HG03378 (cell line): ENCODE results near the gene PHKB.

ENCODE experiments used
- ATAC-seq: cut with Tn5 transposase; IDR thresholded peaks from one replicate; pipeline ENCODE4 v1.9.1; 2021; ENCODE audit warnings: mild to moderate bottlenecking, moderate library complexity; ENCODE audit not compliant: unreplicated experiment

Gene PHKB

GRCh38 chr16:47612711-47613110, 151.6 kb downstream of the PHKB start:
- no peak for ATAC-seq

DNA sequence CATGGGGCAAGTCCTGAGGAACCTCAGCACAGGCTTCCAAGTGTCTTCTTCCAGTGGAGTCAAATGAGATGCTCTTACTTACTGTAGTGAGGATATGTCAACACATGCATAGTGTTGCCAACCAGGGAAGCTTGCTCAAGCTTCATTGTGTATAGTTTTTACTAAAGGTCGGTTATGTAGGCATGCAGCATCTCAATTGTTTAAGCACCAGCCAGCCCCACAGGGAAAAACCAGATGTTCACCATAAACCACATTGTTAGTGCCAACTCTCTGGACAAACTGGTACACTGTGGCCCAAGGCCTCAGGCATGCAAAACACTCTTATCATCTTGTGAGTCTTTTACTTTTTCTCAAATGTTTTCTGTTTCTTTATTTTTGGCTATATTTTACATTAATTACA, 152.1 kb downstream of the PHKB start:
- no peak for ATAC-seq

DNA sequence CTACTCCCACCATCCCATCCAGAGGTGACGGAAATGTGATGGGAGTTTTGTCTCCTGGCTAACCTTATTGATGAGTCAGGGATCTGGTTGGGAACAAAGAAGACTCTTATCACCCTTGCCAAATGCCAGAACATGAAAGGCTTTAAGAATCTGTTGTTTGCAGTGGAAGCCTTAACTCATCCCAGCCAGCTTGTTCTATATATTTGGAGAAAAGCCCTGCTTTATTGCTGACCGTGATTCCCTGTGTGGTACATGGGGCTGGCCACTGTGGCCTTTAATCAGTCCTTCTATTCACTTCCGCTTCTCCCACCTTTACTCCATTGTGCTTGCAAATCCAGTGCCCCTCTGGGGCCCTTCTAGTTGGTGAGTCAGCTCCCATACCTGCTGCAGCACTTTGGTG, 156.6 kb downstream of the PHKB start:
- no peak for ATAC-seq

DNA sequence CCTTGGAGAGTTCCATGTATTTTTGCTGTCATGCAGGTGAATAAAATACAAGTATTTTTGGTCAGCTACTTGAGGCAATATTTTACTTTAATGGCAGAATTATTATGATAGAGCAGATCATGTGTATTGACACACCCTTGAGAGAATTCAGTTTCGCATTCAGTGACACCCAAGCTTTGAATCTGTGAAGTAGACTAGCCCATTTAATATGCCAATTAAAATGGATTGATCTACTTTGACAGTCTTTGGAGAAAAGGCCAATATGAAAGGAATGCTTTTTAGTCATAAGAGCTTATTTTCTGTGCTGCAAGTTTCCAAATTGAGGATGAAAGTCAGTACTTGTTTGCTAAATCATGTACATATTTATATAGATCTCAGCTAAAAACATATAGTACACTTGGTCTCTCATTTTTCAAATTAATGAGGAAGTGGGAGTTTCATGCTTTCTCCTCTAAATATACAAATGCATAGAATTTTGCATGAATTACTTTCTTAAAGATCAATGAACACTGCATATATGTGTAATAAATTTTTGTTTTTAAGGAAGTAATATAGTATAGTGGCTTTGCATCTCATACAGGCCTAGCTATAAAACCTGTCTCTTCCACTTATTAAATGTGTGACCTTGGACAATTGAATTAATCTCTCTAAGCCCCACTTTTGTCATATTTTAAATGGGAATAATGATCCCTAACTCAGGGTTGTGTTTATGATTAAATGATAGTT, 161.5 kb downstream of the PHKB start:
- no peak for ATAC-seq

DNA sequence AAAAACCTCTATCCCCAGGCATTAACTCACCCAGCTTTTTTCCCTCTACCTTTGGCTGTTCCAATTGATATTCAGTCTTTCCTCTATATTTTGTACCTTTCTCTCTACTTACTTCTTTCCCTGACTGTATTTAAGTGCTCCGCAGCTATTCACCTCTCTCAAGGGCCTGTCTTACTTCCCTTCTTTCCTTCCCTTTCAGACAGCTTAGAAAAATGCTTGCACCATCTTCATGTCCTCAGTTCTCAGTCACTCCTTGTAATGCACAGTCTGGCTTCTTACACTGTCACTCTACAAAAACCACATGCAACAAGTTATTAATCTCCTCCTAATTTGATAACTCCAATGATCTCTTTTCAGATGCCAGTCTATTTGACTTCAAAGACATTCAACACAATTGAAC, 163.4 kb downstream of the PHKB start:
- no peak for ATAC-seq

- no peak for ATAC-seq
These were observed 164.0 kb downstream of the PHKB start for GRCh38 chr16:47625115-47625567.

DNA sequence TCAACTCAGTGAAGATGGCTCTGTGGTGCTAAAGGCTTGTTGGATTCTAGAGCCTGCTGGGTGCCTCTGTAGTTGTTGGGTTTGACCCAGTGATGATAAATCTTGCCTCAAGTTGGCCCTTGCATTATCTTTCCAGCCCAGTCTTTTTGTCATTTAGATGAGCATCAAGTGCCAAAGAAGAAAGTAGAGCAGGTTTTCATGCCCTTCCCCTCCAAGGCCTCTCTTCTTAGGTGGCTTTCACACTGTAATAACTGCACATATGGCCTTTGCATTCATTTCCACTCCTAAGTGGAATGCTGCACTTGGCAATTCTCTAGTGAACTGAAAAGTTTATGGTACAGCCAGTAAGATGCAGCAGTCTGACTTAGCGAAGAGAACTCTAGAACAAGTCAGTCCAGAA, 165.1 kb downstream of the PHKB start:
- no peak for ATAC-seq

- ATAC-seq, result no peak
These were observed 166.0 kb downstream of the PHKB start for GRCh38 chr16:47627085-47627639.

GRCh38 chr16:47627721-47628120, 166.6 kb downstream of the PHKB start:
- no peak for ATAC-seq

DNA sequence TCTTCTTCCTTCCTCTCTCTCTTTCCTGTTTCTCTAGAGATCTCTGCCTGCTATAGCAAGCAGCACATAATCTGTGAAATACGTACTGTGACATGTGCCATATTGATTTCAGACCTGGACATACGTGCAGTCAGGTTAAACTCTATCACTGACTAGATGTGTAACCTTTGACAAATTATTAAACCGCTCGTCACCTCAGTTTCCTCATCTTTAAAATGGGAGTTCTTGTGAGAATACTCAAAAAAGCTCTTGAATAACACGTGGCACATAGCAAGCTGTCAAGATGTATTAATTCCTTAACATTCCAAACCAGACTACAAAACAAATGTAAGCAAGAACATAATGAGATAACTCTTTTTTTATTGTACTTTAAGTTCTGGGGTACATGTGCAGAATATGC, 170.0 kb downstream of the PHKB start:
- no peak for ATAC-seq

DNA sequence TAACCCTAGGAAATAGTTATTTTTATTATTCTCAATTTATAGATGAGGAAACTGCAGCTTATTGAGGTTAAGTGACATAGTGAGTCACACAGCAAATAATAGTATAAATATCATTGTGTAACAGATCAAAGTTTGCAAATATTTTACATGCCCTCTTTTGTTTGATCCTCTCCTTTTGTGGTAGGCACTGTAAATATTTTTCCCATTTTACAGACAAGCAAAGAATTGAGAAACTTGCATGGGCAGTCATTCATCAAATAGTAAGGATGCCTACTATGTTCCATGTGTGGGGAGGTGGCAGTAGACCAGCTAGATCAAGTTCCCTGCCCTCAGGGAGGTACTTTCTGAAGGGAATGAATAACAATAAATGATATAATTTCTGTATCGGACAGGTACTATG, 173.0 kb downstream of the PHKB start:
- no peak for ATAC-seq

- ATAC-seq, result no peak
These were observed 173.6 kb downstream of the PHKB start for GRCh38 chr16:47634727-47635126.

DNA sequence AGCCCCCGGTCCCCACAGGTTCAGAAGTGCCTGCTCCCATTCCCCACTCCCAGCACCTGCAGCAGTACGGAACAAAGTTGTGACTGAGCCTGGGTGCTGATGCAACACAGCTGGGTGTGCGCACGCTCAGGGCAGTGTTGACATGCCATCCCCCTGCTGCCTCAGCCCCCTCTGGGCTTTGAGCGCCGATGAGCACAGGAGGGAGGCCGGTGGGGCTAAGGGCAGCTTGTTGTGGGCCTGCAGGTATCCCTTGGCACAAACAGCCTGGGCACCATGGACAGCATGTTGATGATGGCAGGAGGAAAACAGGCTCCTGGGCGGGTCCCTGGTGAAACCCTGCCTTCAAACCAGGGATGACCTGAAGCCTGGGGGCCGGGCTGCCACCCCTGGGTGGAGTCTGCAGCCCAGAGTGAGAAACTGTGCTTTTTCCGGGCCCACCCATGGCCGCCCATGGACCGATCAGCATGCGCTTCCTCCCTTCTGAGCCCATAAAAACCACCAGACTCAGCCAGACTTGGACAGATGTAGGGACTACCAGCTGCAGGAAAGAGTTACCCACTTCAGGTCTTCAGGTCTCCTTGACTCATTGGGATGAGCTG, 175.5 kb downstream of the PHKB start:
- no peak for ATAC-seq

DNA sequence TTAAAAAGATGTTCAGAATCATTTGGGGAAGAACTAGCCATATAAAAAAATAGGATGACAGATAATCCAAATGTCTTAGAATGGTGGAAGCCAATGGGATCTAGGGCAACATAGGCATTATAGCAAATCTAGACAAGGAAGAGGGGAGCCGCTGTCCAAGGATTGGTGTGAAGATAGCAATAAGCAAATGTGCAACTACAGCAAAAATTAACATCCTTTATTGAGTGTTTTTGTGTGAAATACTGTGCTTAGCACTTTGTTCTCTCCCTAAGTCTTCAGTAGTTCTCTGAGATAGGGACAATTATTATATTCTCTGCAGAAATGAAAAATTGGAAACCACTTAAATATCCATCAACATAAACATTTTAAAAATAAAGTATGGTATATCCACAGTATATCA, 177.0 kb downstream of the PHKB start:
- ATAC-seq, result no peak

DNA sequence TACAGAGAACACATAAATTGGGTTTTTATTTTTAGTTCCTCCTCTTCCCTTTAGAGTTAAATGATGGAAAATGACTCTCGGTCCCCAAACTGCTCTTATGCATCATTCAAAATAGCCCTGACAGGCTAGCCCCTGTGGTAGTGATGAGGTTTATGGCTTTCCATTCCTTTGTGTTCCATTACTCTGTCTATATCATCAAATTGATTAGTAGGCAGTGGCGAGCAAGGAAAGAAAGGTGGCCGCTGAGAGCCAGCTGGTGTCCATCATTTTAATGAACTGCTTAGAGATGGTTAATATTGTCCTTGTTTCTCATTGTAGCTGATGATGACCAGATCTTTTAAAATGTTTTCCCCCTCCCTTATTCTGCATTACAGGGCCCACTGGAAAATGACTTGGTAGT, 179.5 kb downstream of the PHKB start:
- ATAC-seq, result no peak

DNA sequence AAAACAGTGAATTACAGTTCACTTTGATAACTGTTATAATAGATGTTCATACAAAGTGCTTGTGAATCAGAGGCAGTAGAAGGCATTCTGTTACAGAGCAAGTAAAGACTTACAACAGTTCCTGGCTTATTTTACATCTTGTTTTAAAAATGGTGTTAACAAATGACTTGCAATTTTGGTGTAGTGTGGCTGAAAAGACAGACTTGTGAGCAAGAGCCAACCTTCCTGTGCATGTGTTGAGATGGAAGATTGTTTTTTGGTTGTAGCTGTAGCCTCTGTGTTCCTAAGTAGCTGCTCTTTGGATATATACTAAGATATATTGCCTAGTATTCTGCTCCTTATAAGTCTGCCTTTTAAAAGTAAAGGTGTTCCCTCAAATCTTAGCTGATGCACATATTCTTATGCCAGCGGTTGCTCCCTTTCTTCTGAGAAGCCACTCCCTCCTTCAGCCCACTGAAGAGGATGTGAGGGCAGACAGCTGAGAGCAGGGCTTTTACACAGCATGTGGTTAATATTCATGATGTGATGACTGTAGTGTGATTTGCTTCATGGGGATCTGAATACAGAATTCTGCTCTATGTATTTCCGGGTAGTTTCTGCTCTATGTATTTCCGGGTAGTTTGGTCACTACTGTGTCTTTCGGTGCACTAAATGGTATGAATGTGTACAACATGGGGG, 182.3 kb downstream of the PHKB start:
- no peak for ATAC-seq

DNA sequence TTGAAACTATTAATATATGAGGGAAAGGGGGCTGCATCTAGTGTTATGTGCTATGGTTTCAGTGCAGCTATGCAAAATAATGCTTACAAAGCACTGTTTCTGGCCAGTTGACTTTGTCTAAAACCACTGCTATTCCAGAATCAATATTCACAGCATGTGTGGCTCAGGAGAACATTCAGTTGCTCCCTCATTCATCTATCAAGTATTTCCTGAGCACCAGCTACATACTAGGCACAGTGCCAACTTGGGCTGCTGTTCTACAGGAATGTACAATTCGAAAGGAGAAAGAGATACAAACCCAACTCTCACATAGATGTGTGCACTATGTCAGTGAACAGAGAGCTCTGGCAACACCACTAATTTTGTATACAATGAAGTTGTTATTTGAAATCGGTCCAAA, 183.0 kb downstream of the PHKB start:
- no peak for ATAC-seq

GRCh38 chr16:47644661-47645060, 183.5 kb downstream of the PHKB start:
- no peak for ATAC-seq

DNA sequence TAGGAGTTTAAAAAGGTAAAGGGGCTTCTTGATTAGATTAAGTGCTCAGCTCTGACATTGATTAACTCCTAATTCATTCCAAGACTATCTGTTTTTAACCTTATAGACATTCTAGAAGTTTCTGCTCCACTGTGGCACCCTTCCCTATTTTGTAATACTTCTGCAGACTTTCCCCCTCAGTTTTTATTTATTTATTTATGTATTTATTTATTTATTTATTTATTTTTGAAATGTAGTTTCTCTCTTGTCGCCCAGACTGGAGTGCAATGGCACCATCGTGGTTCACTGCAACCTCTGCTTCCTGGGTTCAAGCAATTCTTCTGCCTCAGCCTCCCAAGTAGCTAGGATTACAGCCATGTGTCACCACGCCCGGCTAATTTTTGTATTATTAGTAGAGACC, 185.8 kb downstream of the PHKB start:
- ATAC-seq, result no peak

DNA sequence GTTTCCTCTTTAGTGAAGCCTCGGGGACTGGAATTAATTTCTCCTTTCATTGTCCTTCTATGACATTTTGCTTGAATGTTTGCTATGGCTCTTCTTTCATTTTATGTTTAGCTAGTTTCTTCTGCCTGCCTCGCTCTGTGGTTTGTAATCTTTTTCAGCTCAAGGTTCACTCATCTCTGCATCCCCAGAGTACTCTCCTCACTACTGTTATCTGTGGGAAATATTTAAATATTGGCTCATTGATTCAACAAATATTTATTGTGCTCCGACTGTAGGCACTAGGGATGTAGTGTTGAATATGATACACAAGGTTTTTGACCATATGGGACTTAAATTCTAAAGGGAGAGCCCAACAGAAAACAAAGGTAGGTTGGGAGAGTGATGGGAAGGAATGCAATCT, 195.9 kb downstream of the PHKB start:
- no peak for ATAC-seq

DNA sequence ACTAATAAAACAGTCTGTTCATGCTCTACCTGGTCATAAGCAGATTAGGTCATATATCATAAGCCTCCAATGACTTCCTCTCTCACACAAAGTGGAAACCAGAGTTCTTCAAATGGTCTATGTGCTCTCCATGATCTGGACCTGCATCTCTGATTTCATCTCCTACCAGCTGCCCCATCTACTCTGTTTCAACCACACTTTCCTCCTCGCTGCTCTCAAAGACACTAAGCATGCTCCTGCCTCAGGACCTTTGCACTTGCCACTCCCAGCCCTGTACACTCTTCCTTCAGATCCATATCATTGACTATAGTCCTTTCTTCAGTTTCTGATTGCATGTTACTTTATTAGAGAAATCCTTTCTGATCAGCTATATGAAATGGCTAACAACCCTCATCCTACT, 196.8 kb downstream of the PHKB start:
- no peak for ATAC-seq

DNA sequence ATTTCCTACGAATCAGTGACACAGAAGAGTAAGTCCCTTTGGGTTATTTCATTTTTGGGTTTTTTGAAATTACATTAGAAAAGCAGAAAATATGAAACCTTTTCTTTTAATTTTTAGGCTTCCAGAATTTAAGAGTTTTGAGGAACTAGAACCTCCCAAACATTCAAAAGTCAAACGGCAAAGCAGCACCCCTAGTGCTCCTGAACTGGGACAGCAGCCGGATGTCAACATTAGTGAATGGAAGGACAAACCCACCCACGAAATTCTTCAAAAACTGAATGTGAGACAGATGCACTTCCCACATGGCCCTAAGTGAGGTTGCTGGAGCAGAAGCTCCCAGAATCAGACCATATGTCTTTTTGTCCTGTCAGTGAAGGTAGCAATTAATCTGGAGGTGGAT, 199.4 kb downstream of the PHKB start:
- ATAC-seq, result no peak
